Esophagus squamous epithelium (tissue), 4 donors: Measurements from ENCODE around the gene ARRB1.

Experiments
- CTCF ChIP-seq, 6 experiments: fragments of 450-650 bp in 4 of 6; fragments of 200-600 bp in 2 of 6; sonication (generic) in 2 of 6; IDR thresholded peaks; one replicate each; pipeline ENCODE4 v1.5.1; 2016 to 2019; ENCODE audit warnings: antibody characterized with exemption in 6 of 6, mild to moderate bottlenecking in 4 of 6, moderate library complexity in 4 of 6
- POLR2A ChIP-seq, 4 donors: fragments of 450-650 bp; IDR thresholded peaks; one replicate each; pipeline ENCODE4 v1.6.1; 2017; ENCODE audit warnings: antibody characterized with exemption in 4 of 4, mild to moderate bottlenecking in 4 of 4, moderate library complexity in 3 of 4

GRCh38 chr11:75326439-75326810, 25.0 kb downstream of the ARRB1 start:
- TF ChIP-seq CTCF (IDR thresholded peaks at IDR 0.05) (no peak), POLR2A (IDR thresholded peaks at IDR 0.05) (no peak)
